ENCODE results near the gene MYO1E. TPM values are rescaled to one million over a fixed set of nuclear protein-coding genes. Genes with fewer than 3 reads are reported as not detected.

Gene MYO1E
- total and polyA plus RNA-seq, 2 of the 8 experiments (the other 6 are each of a cell fraction or from before 2014, with no cell fraction given): 19.6 to 142 TPM

DNA sequence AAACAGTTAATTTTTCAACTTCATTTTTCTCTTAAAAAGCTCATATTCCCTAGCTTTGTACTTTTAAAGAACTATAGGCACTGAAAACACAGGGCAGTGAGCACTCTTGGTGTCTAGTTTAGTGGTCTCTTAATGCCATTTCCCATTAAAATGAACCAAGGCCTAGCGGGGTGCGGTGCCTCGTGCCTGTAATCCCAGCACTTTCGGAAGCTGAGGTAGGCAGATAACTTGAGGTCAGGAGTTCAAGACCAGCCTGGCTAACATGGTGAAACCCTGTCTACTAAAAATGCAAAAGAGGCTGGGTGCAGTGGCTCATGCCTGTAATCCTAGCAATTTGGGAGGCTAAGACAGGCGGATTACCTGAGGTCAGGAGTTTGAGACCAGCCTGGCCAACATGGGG lies 120.5 kb downstream of the MYO1E start:
- Histone ChIP-seq H4K91ac (replicated peaks; ENCODE audit: insufficient read length, low read length) (no peak overlapping the region), H2BK12ac (ENCODE audit: low read depth, low read length) (no peak overlapping the region), H2BK120ac (replicated peaks; ENCODE audit: low read depth, low read length) (no peak overlapping the region), H3K27ac (ENCODE audit: low read depth, low read length) (no peak overlapping the region), H3K9me3 (ENCODE audit: insufficient read depth in 2 of 2, low read depth in 1 of 2, low read length in 1 of 2) (no peaks in the 10 kb centered on the region), H3K4me3 (ENCODE audit: extremely low read depth in 1 of 4, insufficient read depth in 2 of 4, low read depth in 3 of 4, low read length in 4 of 4) (no peak overlapping the region), H3K4me1 (replicated peaks in 1 of 4; ENCODE audit: control insufficient read depth in 3 of 4, insufficient read depth in 4 of 4, low read length in 3 of 4) (peaks cover 0 to 4% (median 0%) of the 10 kb centered on the region in 4 experiments; a peak in 1 of 7 replicates), H2AFZ (ENCODE audit: low read length) (no peak overlapping the region), H3K23me2 (ENCODE audit: low read depth, low read length) (no peaks in the 10 kb centered on the region), H2BK20ac (ENCODE audit: low read length) (no peak overlapping the region), H4K5ac (ENCODE audit: insufficient read length, low read depth, low read length) (no peak overlapping the region), H2BK15ac (ENCODE audit: low read length) (no peak overlapping the region), H3K79me2 (ENCODE audit: control insufficient read depth in 1 of 2, insufficient read depth in 2 of 2, low read length in 2 of 2) (no peaks in the 10 kb centered on the region), H3K79me1 (ENCODE audit: low read depth, low read length) (no peaks in the 10 kb centered on the region), H3K36me3 (ENCODE audit: control insufficient read depth in 2 of 4, insufficient read depth in 4 of 4, low read length in 3 of 4) (peaks cover 0 to 5% (median 0%) of the 10 kb centered on the region in 4 experiments; a peak in 2 of 8 replicates), H3K56ac (replicated peaks; ENCODE audit: insufficient read length, low read depth, low read length) (no peak overlapping the region), H3K4ac (replicated peaks; ENCODE audit: insufficient read length, low read depth, low read length) (no peak overlapping the region), H2BK5ac (ENCODE audit: low read depth, low read length) (no peak overlapping the region), H4K20me1 (replicated peaks in 1 of 2; ENCODE audit: control insufficient read depth in 1 of 2, insufficient read depth in 2 of 2, low read length in 2 of 2) (peaks cover 0 to 4% of the 10 kb centered on the region in 2 experiments), H3K23ac (ENCODE audit: insufficient read length) (no peak overlapping the region), H4K8ac (ENCODE audit: extremely low read depth, insufficient read depth, low read length) (no peak overlapping the region), H3K4me2 (ENCODE audit: insufficient read depth in 1 of 2, low read depth in 2 of 2, low read length in 2 of 2) (no peak overlapping the region), H3K14ac (ENCODE audit: insufficient read length) (no peak overlapping the region), H2AK5ac (ENCODE audit: low read depth, low read length) (no peak overlapping the region), H3K18ac (ENCODE audit: extremely low read depth, low read length) (no peak overlapping the region), H3K27me3 (replicated peaks in 1 of 4; ENCODE audit: control insufficient read depth in 3 of 4, extremely low read depth in 1 of 4, insufficient read depth in 3 of 4, low read length in 3 of 4) (no peaks in the 10 kb centered on the region), H3K9ac (replicated peaks in 1 of 4; ENCODE audit: extremely low read depth in 1 of 4, low read depth in 3 of 4, low read length in 3 of 4) (no peak overlapping the region)
- ChIA-PET POLR2A (ENCODE audit: partially characterized antibody) (no interaction called here), CTCF (ENCODE audit: partially characterized antibody) (interaction anchor here (0.8 kb wide), 1 partner anchor 277 kb away, joined by 3 read pairs; no protein-coding TSS in a partner anchor)
- FAIRE-seq: no peak
- 99% methylated on average over 5 of the region's 5 CpGs; no CpG with 5 or more reads in 1 of the 2 experiments for WGBS, 2 experiments (ENCODE audit: extremely low coverage in 1 of 2, insufficient coverage in 1 of 2, insufficient read length in 1 of 2, insufficient replicate concordance in 2 of 2, low coverage in 1 of 2, low lambda C conversion rate in 2 of 2, missing lambda C conversion rate in 1 of 2)
- no peak for TF ChIP-seq ASH2L (IDR thresholded peaks at IDR 0.05; ENCODE audit: low read length)
- no peak for TF ChIP-seq FOSL1 (IDR thresholded peaks at IDR 0.05; ENCODE audit: insufficient read depth, low read depth, low read length)
- TF ChIP-seq EGR1 (IDR thresholded peaks at IDR 0.05; ENCODE audit: borderline replicate concordance, low read depth, low read length): no peak
- TF ChIP-seq HDAC2 (IDR thresholded peaks at IDR 0.05; ENCODE audit: borderline replicate concordance in 1 of 2, low read depth in 2 of 2, low read length in 2 of 2): no peak
- DNase-seq (ENCODE audit: low read depth in 1 of 2, low spot score in 2 of 2): no peak
